ENCODE data around the gene MYO16.

The MYO16 gene

GRCh38 chr13:108940121-108940520 lies 310.7 kb downstream of the MYO16 start:
- peak; percentile 17 to 60 (median 54) for DNase-seq

GRCh38 chr13:108943842-108944241 lies 314.4 kb downstream of the MYO16 start:
- DNase-seq = peak in 1 of 4 experiments; percentile 11

GRCh38 chr13:108944760-108945159 lies 315.3 kb downstream of the MYO16 start:
- peak in 3 of 4 experiments; percentile 27 to 76 (median 71) for DNase-seq

- DNase-seq = no peak
Observed at GRCh38 chr13:108947551-108948030, 318.2 kb downstream of the MYO16 start.

- DNase-seq = no peak
Observed at GRCh38 chr13:108948251-108948671, 318.9 kb downstream of the MYO16 start.

- DNase-seq = no peak
Observed at GRCh38 chr13:108950333-108951010, 321.1 kb downstream of the MYO16 start.

- DNase-seq = no peak
Observed at GRCh38 chr13:108955741-108956140, 326.3 kb downstream of the MYO16 start.

- no peak for DNase-seq
Observed at GRCh38 chr13:108957369-108958012, 328.1 kb downstream of the MYO16 start.

- no peak for DNase-seq
Observed at GRCh38 chr13:108958013-108958376, 328.6 kb downstream of the MYO16 start.

GRCh38 chr13:108959234-108959633 lies 329.8 kb downstream of the MYO16 start:
- no peak for DNase-seq

- peak in 3 of 4 experiments; percentile 8 to 32 (median 30) for DNase-seq
Observed at GRCh38 chr13:108960006-108960405, 330.6 kb downstream of the MYO16 start.

GRCh38 chr13:108961542-108962125 lies 332.2 kb downstream of the MYO16 start:
- peak; percentile 42 to 80 (median 65) for DNase-seq

GRCh38 chr13:108962654-108963053 lies 333.2 kb downstream of the MYO16 start:
- DNase-seq = no peak

- no peak for DNase-seq
Observed at GRCh38 chr13:108963276-108963810, 333.9 kb downstream of the MYO16 start.

GRCh38 chr13:108963846-108964600 lies 334.6 kb downstream of the MYO16 start:
- DNase-seq = no peak

GRCh38 chr13:108964606-108965005 lies 335.2 kb downstream of the MYO16 start:
- DNase-seq = no peak

GRCh38 chr13:108967371-108967770 lies 338.0 kb downstream of the MYO16 start:
- DNase-seq = no peak

- DNase-seq = no peak
Observed at GRCh38 chr13:108968566-108968965, 339.2 kb downstream of the MYO16 start.

- DNase-seq = no peak
Observed at GRCh38 chr13:108974686-108975085, 345.3 kb downstream of the MYO16 start.

GRCh38 chr13:108980237-108980636 lies 350.8 kb downstream of the MYO16 start:
- no peak for DNase-seq

- DNase-seq = no peak
Observed at GRCh38 chr13:108981407-108981806, 352.0 kb downstream of the MYO16 start.

- no peak for DNase-seq
Observed at GRCh38 chr13:108983273-108983672, 353.9 kb downstream of the MYO16 start.

All from suppressor macrophage (primary cell).